Karpas-422 (cell line): ENCODE results near the gene UBAP2L. TPM values are rescaled to one million over a fixed set of nuclear protein-coding genes. Genes with fewer than 3 reads are reported as not detected.

Experiments used
- DNase-seq: peaks from one replicate; pipeline ENCODE4 v3.0.0-alpha.2; 2015
- H2AFZ ChIP-seq: fragments of 200-600 bp; sonication (generic); 2 replicates; pipeline ENCODE4 v1.6.1; 2014; ENCODE audit warnings: antibody characterized with exemption, low read length, mixed read lengths
- H3K27ac ChIP-seq: fragments of 200-600 bp; sonication (generic); 2 replicates; pipeline ENCODE4 v1.5.1; 2014; ENCODE audit warnings: mild to moderate bottlenecking, low read length, moderate library complexity
- H3K27me3 ChIP-seq: fragments of 200-600 bp; sonication (generic); 2 replicates; pipeline ENCODE4 v1.6.1; 2014; ENCODE audit warnings: low read length, mixed read lengths
- H3K36me3 ChIP-seq: fragments of 200-600 bp; sonication (generic); 2 replicates; pipeline ENCODE4 v1.6.1; 2014; ENCODE audit warnings: low read length, mixed read lengths; ENCODE audit not compliant: insufficient read depth
- H3K4me1 ChIP-seq: fragments of 200-600 bp; sonication (generic); 2 replicates; pipeline ENCODE4 v1.6.1; 2014; ENCODE audit warnings: mild to moderate bottlenecking, low read length, mixed read lengths
- H3K4me2 ChIP-seq: fragments of 200-600 bp; sonication (generic); 2 replicates; pipeline ENCODE4 v1.6.1; 2014; ENCODE audit warnings: low read length, low read depth, mild to moderate bottlenecking; ENCODE audit not compliant: poor library complexity, severe bottlenecking
- H3K4me3 ChIP-seq: fragments of 200-600 bp; sonication (generic); 2 replicates; pipeline ENCODE4 v1.5.1; 2014; ENCODE audit warnings: mild to moderate bottlenecking, antibody characterized with exemption, low read length, mixed read lengths
- H3K79me2 ChIP-seq: fragments of 200-600 bp; sonication (generic); 2 replicates; pipeline ENCODE4 v1.6.1; 2014; ENCODE audit warnings: mild to moderate bottlenecking, low read length, mixed read lengths
- H3K9ac ChIP-seq: fragments of 200-600 bp; sonication (generic); 2 replicates; pipeline ENCODE4 v1.6.0; 2014; ENCODE audit warnings: low read length
- H3K9me2 ChIP-seq: fragments of 200-600 bp; sonication (generic), shearing (Covaris generic); replicated peaks from 2 replicates; pipeline ENCODE4 v1.6.0; 2014; ENCODE audit warnings: mild to moderate bottlenecking, low read length, moderate library complexity; ENCODE audit not compliant: insufficient read depth
- H3K9me3 ChIP-seq: fragments of 300-700, 200-600 bp; sonication (generic); 2 replicates; pipeline ENCODE4 v1.6.1; 2014; ENCODE audit warnings: low read length, mixed read lengths
- H4K20me1 ChIP-seq: fragments of 200-600 bp; sonication (generic); 2 replicates; pipeline ENCODE4 v1.6.1; 2014; ENCODE audit warnings: mild to moderate bottlenecking, antibody characterized with exemption, low read length, low read depth; ENCODE audit not compliant: insufficient read depth
- total RNA-seq: library from RNA; depleted of rRNA; stranded (reverse); fragments of >200 nt; shearing (Covaris generic); gene quantifications from 2 replicates; pipeline ENCODE4 v1.2.3, GENCODE V29; 2014; ENCODE audit warnings: low replicate concordance; rRNA removed

The UBAP2L gene
- total RNA-seq = 58.6 and 119 TPM in 2 replicates

- Histone ChIP-seq H3K9ac (peak within 1 kb of the TSS; percentile 95), H3K27ac (peak within 1 kb of the TSS; percentile 85), H3K79me2 (peaks cover 88% of the 10 kb centered on the region), H2AFZ (no peak within 1 kb of the TSS), H3K9me3 (no peaks in the 10 kb centered on the region), H4K20me1 (peaks cover 18% of the 10 kb centered on the region), H3K4me1 (peaks cover 46% of the 10 kb centered on the region), H3K4me3 (peak within 1 kb of the TSS; percentile 88), H3K27me3 (no peaks in the 10 kb centered on the region), H3K36me3 (peaks cover 54% of the 10 kb centered on the region), H3K9me2 (no peaks in the 10 kb centered on the region), H3K4me2 (peak within 1 kb of the TSS; percentile 93)
- peak; percentile 99 for DNase-seq
Observed at GRCh38 chr1:154220071-154220969, at the start of gene UBAP2L. UBAP2L (plus strand) TSS chr1:154220955; CDS start chr1:154225124, 4,169 bp downstream.

GRCh38 chr1:154171223-154171583 lies 49.6 kb upstream of the UBAP2L start:
- Histone ChIP-seq H3K27ac (no peak overlapping the region), H3K9ac (no peak overlapping the region), H3K79me2 (peaks cover 42% of the 10 kb centered on the region), H2AFZ (no peak overlapping the region), H3K36me3 (peaks cover 67% of the 10 kb centered on the region), H3K9me3 (no peaks in the 10 kb centered on the region), H3K4me2 (no peak overlapping the region), H3K4me1 (no peaks in the 10 kb centered on the region), H3K27me3 (no peaks in the 10 kb centered on the region), H3K4me3 (no peak overlapping the region), H4K20me1 (peaks cover 20% of the 10 kb centered on the region), H3K9me2 (no peaks in the 10 kb centered on the region)
- DNase-seq = no peak

- Histone ChIP-seq H3K9me3 (no peaks in the 10 kb centered on the region), H3K79me2 (peaks cover 48% of the 10 kb centered on the region)
Observed at GRCh38 chr1:154171880-154172279, 48.9 kb upstream of the UBAP2L start.

GRCh38 chr1:154174654-154175053 lies 46.1 kb upstream of the UBAP2L start:
- H3K9me3 ChIP-seq = no peaks in the 10 kb centered on the region
- H3K9me2 ChIP-seq = no peaks in the 10 kb centered on the region
- no peaks in the 10 kb centered on the region for H3K27me3 ChIP-seq
- no peak overlapping the region for H3K9ac ChIP-seq
- no peak overlapping the region for H3K27ac ChIP-seq
- no peak overlapping the region for H2AFZ ChIP-seq
- no peak for DNase-seq
- H4K20me1 ChIP-seq = peaks cover 52% of the 10 kb centered on the region
- peaks cover 69% of the 10 kb centered on the region for H3K36me3 ChIP-seq
- no peak overlapping the region for H3K4me3 ChIP-seq
- H3K79me2 ChIP-seq = peaks cover 69% of the 10 kb centered on the region
- no peak overlapping the region for H3K4me2 ChIP-seq
- peaks cover 19% of the 10 kb centered on the region for H3K4me1 ChIP-seq

More at GRCh38 chr1:154171880-154172279, 48.9 kb upstream of the UBAP2L start:
- no peak for DNase-seq
- Histone ChIP-seq H3K36me3 (peaks cover 61% of the 10 kb centered on the region), H3K4me2 (no peak overlapping the region), H3K4me3 (no peak overlapping the region), H3K4me1 (no peaks in the 10 kb centered on the region), H3K9ac (no peak overlapping the region), H3K27ac (no peak overlapping the region), H4K20me1 (peaks cover 25% of the 10 kb centered on the region), H3K27me3 (no peaks in the 10 kb centered on the region), H2AFZ (no peak overlapping the region), H3K9me2 (no peaks in the 10 kb centered on the region)

- H4K20me1 ChIP-seq = peaks cover 60% of the 10 kb centered on the region
Observed at GRCh38 chr1:154176337-154176736, 44.4 kb upstream of the UBAP2L start.

GRCh38 chr1:154178013-154178412 lies 42.7 kb upstream of the UBAP2L start:
- Histone ChIP-seq H2AFZ (no peak overlapping the region), H3K79me2 (peaks cover 83% of the 10 kb centered on the region), H3K4me1 (peaks cover 41% of the 10 kb centered on the region), H3K9me3 (no peaks in the 10 kb centered on the region), H3K27me3 (no peaks in the 10 kb centered on the region), H3K9ac (no peak overlapping the region), H3K4me2 (no peak overlapping the region), H4K20me1 (peaks cover 63% of the 10 kb centered on the region), H3K4me3 (no peak overlapping the region), H3K9me2 (no peaks in the 10 kb centered on the region), H3K36me3 (peaks cover 36% of the 10 kb centered on the region), H3K27ac (peak overlapping the region; percentile 98)
- DNase-seq = no peak

More at GRCh38 chr1:154176337-154176736, 44.4 kb upstream of the UBAP2L start:
- DNase-seq = no peak
- Histone ChIP-seq H3K27ac (no peak overlapping the region), H3K36me3 (peaks cover 52% of the 10 kb centered on the region), H3K9ac (no peak overlapping the region), H3K4me3 (no peak overlapping the region), H3K4me1 (peaks cover 35% of the 10 kb centered on the region), H3K27me3 (no peaks in the 10 kb centered on the region), H3K9me3 (no peaks in the 10 kb centered on the region), H3K4me2 (no peak overlapping the region), H2AFZ (no peak overlapping the region), H3K9me2 (no peaks in the 10 kb centered on the region), H3K79me2 (peaks cover 74% of the 10 kb centered on the region)

GRCh38 chr1:154178911-154179811 lies 41.6 kb upstream of the UBAP2L start:
- Histone ChIP-seq H3K4me3 (peak overlapping the region; percentile 70), H3K9ac (peak overlapping the region; percentile 76), H3K27me3 (no peaks in the 10 kb centered on the region), H3K27ac (peak overlapping the region; percentile 98), H2AFZ (no peak overlapping the region), H3K9me2 (no peaks in the 10 kb centered on the region), H3K36me3 (peaks cover 34% of the 10 kb centered on the region), H3K4me1 (peaks cover 47% of the 10 kb centered on the region), H3K4me2 (peak overlapping the region; percentile 94), H4K20me1 (peaks cover 63% of the 10 kb centered on the region), H3K9me3 (no peaks in the 10 kb centered on the region), H3K79me2 (peaks cover 83% of the 10 kb centered on the region)
- DNase-seq = no peak
